ENCODE measurements around the gene SLC11A1.

Gene SLC11A1

GRCh38 chr2:218435003-218435982 lies 53.2 kb downstream of the SLC11A1 start:
- no peak for DNase-seq (ENCODE audit: low read depth)

GRCh38 chr2:218436992-218437391 lies 54.9 kb downstream of the SLC11A1 start:
- no peak for DNase-seq (ENCODE audit: low read depth)

GRCh38 chr2:218437969-218438368 lies 55.9 kb downstream of the SLC11A1 start:
- DNase-seq (ENCODE audit: low read depth), result no peak

GRCh38 chr2:218438596-218438995 lies 56.5 kb downstream of the SLC11A1 start:
- DNase-seq (ENCODE audit: low read depth), result no peak

GRCh38 chr2:218444692-218445357 lies 62.8 kb downstream of the SLC11A1 start:
- no peak for DNase-seq (ENCODE audit: low read depth)

- DNase-seq (ENCODE audit: low read depth), result no peak
Observed at GRCh38 chr2:218445602-218446001, 63.5 kb downstream of the SLC11A1 start.
